Activated CD4-positive, CD25-positive, alpha-beta regulatory T cell treated with anti-CD3 and anti-CD28 coated beads, Interleukin-2, amount 50 U/mL, for 16 hours (primary cell): ENCODE results near the gene SMIM7.

Source experiments
- DNase-seq: peaks from one replicate; pipeline ENCODE4 v3.0.0-alpha.2; 2020; ENCODE audit warnings: low read depth, low spot score

Gene SMIM7

DNA sequence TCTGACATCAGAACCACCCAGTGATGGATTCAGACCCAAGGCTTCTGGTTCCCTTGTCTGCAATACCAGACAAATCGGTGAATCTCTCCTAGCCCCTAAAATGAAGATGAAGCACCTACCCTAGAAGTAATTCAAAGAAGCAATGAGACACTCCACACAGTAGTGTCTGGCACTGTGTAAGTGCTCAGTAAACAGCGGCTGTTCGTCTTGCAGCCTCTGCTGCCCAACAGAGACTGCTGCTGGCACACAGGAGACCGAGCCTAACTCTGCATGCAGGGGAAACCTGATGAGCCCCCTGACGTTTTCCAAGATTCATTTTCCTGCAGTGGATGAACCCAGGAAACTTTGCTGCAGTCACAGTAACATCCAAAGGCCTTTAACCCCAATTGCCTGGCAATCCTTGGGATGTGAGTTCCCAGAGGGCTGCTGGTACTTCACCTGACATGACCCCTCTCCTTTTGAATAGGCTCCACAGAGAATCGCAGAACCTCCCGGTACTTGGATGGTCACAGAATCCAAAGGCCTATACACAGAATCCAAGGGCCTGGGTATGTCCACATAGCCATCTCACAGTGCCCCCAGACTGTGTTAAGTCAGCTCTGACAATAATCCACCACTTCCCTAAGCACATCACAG lies 38.7 kb downstream of the SMIM7 start:
- DNase-seq, result no peak

- no peak for DNase-seq
These were observed 39.4 kb downstream of the SMIM7 start for GRCh38 chr19:16620584-16620983.

DNA sequence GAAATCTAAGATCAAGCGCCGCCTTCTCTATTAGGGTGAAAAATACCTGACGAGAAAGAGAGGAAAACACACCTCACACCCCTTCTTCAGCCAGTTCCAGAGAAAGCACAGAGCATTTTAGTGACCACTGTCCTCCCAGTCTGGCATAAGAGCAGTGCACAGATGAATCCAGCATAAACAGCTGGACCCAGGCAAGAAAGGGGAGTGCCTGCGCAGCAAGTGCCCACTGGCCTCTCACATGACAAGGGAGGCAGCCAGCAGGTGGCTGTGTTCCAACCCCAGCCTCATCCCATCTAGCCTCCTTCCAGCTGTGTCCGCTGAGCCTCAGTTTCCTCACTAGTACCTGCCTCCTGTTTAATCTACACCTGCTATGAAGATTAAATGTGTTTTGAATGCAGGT lies 39.9 kb downstream of the SMIM7 start:
- DNase-seq, result no peak

- DNase-seq, result no peak
These were observed 40.5 kb downstream of the SMIM7 start for GRCh38 chr19:16619457-16619856.

DNA sequence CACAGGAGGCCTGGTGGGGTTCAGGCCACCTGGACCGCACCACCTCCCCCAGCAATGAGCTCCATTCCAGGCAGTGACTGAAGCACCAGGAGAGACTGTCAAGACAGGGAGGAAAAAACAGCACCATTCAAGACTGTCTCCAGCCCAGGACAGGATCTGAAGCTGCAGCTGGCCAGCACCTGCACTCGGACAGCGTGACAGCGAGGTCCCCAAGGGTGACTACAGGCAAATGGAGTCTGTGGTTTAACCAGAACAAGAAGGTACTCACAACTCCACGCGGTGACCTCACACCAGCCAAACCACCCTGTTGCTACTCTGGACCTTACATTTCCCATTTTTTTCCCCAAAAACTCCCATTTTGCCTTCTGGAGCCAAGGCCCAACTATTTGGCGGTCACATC lies 41.7 kb downstream of the SMIM7 start:
- no peak for DNase-seq

- no peak for DNase-seq
These were observed 44.1 kb downstream of the SMIM7 start for GRCh38 chr19:16615808-16616207.

GRCh38 chr19:16614941-16615340 lies 45.0 kb downstream of the SMIM7 start:
- DNase-seq, result no peak

DNA sequence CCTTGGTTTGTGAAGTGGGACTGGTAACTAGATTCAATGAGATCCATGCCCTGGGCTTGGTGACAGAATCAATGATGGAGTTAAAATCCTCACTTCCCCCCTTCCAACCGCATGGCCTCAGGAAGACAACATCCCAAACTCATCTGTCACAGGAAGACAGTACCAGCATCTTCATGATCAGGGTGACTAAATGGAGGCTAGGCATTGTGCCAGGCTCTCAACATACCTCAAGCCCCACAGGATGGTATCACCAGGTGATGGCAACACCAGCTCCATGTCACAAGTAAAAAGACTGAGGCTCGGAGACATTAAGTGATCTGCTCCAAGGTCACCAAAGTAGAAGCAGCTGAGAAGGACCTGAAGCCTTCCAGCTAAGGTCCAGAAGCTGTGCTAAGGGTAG lies 46.1 kb downstream of the SMIM7 start:
- no peak for DNase-seq

DNA sequence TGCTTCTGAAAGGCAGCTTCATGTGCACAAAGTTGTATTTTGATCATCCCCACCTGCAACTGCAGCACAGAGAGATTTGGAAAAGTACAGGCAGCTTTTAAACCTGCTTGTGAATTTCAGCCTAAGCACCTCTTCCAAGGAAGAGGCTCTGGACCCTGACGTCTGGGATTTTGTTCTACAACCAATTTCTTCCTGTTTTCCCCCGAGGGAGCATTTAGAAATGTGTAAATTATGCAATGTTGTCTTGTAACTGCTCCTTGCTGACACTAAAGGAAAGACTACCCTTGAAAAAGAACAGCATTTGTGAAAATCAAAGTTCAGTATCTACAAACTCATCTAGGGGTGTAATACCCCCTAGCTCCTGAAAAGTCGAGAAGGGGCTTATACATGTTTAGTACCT lies 47.3 kb downstream of the SMIM7 start:
- no peak for DNase-seq

- no peak for DNase-seq
These were observed 48.8 kb downstream of the SMIM7 start for GRCh38 chr19:16611121-16611520.

DNA sequence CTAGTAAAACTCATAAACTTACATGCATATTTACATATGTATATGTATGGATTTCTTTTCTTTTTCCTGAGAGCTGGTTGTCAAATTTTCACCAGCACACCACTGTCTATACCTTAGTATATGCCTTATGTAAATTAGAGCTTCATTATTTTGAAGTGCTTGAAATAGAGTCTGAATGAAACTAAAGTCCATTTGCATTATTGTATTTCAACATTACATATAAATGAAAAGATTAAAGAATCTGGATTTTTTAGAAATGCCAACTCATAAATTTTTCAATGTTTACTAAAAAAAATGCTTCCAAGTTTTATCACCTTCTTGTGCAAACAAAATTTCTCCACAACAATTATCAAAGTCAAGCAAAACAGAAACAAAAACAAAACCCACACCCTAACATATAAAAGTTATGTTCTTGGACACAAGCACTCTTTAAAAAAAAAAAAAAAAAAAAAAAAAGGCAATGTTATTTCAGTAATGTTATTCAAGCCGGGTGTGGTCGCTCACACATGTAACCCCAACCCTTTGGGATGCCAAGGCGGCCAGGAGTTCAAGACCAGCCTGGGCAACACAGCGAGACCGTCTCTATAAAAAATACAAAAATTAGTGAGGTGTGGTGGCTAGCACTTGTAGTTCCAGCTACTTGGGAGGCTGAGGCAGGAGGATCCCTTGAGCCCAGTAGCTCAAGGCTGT lies 50.3 kb downstream of the SMIM7 start:
- no peak for DNase-seq

GRCh38 chr19:16608290-16608739 lies 51.6 kb downstream of the SMIM7 start:
- no peak for DNase-seq

DNA sequence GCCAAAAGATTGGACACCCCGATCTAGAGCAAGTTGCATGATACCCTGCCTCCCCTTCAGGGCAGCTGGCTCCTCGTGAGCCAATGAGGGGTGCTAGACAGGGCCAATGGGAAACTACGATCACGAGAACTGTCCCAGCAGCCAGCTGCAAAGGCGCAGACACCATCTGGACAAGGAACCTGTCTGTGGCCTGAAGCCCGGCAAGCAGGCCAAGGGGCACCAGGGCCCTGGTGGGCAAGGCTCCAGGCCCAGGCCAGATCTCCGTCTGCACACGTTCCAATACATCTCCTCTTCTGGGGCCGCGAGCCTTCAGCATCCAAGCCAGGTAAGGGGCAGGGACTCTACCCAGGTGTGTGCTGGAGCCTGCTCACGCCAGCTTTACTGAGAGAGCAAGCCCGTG lies 52.1 kb downstream of the SMIM7 start:
- no peak for DNase-seq

DNA sequence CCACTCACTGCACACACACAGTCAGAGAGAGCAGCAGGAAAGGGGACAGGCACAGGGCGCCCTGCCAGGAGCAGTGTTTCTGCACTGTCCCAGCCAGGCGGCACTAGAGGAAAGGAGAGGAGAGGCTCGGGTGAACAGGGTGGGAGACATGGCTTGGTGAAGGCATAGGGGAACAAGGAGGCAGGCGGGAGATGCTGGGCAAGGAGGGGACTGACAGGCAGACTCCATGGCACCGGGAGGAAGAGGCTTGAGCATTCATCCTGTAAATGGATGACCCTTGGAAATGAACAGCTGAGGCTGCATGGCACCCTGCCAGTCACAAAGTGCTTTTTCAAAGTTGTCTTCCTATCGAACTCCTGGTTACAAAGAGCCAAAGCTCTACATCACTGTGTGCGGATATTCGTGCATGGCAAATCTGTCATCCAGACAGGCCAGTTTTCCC lies 54.4 kb downstream of the SMIM7 start:
- DNase-seq, result no peak

DNA sequence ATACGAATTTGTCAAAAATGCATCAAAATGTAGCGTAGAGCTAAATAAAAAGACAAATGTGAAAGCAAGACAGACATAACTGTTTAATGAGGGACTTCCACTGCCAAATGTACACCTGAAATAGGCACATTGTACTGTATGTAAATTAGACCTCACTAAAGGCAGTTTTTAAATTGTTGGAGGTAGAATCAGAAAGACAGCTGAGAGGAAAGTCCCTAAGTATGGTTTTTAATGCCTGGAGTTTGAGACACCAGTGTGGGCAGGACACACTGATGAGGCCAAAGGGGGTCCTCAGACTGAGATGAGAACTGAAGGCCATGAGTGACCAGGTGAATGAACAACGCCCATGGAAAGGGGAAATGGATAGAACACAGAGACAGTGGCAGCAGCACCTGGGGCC lies 54.8 kb downstream of the SMIM7 start:
- no peak for DNase-seq

GRCh38 chr19:16604615-16605014 lies 55.3 kb downstream of the SMIM7 start:
- no peak for DNase-seq

GRCh38 chr19:16603090-16603489 lies 56.9 kb downstream of the SMIM7 start:
- DNase-seq, result no peak

DNA sequence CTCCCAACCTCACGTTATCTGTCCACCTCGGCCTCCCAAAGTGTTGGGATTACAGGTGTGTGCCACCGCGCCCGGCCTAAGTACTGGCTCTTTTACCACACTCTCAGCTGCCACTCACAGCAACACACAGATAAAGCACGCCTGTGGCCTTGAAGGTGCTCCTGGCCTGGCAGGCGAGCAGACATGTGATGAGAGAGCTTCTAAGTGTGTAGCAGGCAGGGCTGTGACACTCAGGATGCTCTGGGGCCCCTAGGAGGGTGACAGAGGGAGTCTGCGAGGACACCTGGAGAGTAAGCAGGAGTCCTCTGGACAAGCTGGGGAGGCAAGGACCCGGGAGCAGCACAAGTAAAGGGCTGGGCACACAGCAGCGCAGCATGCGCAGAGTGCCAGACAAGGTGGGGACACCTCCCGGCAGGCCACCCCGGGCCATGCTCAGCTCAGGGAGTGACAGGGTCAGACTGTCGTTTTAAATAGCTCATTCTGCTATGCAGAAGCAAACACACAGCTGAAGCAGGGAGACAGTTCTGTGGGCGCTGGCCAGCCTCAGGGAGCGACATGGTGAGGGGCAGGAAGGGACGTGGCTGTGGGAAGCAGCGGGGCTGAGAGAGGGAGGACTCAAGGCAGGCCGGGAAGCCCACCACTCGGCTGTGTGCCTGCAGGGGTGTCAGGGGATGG lies 58.4 kb downstream of the SMIM7 start:
- DNase-seq, result no peak

GRCh38 chr19:16600824-16601223 lies 59.1 kb downstream of the SMIM7 start:
- no peak for DNase-seq

DNA sequence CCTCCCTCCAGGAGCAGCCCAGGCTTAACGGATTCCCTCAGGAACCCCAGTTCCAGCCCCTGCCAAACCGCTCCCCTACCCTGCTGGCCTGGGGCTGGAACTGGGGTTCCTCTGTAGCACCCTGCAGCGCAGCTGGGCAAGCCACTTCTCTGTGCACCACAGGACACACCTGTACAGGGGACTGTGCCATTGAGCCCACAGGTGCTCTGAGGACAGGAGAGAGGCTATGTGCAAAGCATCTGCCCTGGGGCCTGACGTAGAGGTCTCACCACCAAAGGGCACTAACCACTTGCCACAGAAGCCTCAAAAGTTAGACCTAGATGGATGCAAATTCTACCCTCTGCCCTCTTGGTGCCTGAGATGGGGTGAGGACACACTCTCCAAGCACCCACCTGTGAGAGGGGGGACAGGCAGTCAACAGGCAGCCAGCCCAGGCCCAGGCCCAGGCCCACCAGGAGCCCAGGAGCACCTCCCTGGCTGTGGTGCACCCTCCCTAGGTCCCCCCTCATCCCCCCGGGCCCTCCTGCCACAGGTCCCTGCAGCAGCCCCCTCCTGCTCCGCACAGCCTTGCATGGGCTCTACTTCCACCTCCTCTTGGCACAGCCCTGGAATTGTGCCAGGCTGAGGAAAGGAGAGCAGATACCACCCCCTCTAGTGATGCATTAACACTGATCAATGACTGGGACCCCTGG lies 60.1 kb downstream of the SMIM7 start:
- DNase-seq, result no peak

DNA sequence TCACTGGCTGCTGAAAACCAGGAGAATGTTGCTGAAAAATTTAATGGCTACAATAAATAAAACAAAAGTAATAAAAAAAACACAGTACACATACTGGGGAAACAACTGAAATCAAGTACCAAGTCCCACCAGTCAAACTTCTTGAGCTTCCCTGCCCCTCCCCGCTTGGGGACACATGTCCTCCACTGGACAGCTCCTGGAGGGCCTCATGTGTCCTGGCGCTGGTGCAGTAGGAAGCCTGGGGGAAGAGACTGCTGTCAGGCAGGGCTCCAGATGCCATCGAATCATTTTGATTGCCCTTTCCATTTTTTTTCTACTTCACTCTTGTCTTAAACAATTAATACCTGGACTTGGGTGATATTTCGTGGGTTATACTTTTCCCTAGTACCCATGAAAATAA lies 61.1 kb downstream of the SMIM7 start:
- DNase-seq, result no peak

DNA sequence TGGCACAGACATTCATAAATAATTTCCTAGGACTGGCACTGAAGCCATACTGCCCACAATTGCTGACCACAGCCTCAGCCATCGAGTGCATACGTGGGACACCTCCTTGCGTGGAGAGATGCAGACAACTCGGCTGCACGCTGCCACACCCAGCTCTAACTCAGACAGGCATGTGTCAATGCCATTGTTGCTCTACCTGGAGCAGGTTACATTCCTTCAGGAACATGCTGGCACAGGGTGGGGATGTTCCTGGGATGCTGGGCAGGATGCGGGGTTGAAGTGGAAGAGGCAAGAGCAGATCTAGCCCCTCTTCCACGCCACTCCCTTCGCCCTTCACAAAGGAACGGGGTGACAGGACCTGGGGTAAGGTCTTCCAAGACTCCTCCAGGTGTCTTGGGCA lies 63.5 kb downstream of the SMIM7 start:
- DNase-seq, result no peak
